ENCODE results near the gene AHCTF1. TPM values are rescaled to one million over a fixed set of nuclear protein-coding genes. Genes with fewer than 3 reads are reported as not detected.

AHCTF1 gene
- total and polyA plus RNA-seq, 9 of the 15 experiments (the other 6 are each of a cell fraction or from before 2014, with no cell fraction given): 9.4 to 102 (median 47.6) TPM

DNA sequence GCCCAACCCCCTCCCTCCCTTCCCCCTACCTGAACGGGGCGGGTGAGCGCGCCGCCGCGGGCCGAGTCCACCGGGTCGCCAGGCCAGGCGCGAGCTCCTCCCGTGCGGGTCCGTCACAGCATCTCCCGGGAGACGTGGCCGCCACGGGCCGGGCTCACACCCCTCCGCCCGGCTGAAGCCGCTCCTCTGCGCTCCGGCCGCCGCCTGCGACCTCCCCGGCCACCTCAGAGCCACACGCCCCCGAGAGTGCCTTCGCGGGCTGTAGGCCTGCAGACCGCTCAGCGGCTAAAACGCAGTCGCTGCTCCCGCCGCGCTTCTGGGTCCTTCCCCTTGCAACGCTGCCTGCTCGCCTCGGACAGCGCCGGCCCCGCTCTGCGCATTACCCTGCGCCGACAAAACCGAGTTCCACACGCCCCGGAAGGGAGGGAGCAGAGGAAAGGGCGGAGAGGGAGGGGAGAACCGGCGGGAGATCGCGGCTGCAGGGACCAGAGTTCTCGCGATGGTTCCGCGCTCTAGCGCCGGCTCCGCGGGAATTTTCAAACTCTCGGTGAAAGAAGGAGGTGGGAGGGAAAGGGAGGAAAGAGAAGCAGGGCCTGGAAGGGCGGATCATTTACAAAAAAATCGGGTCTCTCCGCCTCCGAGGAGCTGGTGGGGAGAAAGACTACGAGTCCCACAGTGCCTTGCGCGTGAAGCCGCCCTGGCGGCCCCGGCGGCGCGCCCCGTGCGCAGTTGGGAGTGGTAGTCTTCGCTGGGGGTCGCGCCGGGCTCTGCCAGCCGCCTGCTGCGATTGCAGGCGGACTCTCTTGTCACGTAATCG lies at the start of gene AHCTF1 (continued):
- TF ChIP-seq, protein P1, sequence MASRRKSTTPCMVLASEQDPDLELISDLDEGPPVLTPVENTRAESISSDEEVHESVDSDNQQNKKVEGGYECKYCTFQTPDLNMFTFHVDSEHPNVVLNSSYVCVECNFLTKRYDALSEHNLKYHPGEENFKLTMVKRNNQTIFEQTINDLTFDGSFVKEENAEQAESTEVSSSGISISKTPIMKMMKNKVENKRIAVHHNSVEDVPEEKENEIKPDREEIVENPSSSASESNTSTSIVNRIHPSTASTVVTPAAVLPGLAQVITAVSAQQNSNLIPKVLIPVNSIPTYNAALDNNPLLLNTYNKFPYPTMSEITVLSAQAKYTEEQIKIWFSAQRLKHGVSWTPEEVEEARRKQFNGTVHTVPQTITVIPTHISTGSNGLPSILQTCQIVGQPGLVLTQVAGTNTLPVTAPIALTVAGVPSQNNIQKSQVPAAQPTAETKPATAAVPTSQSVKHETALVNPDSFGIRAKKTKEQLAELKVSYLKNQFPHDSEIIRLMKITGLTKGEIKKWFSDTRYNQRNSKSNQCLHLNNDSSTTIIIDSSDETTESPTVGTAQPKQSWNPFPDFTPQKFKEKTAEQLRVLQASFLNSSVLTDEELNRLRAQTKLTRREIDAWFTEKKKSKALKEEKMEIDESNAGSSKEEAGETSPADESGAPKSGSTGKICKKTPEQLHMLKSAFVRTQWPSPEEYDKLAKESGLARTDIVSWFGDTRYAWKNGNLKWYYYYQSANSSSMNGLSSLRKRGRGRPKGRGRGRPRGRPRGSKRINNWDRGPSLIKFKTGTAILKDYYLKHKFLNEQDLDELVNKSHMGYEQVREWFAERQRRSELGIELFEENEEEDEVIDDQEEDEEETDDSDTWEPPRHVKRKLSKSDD (conservative IDR thresholded peaks at IDR 0.05; ENCODE audit: low read length): peak; percentile 84
- TF ChIP-seq, protein P2, sequence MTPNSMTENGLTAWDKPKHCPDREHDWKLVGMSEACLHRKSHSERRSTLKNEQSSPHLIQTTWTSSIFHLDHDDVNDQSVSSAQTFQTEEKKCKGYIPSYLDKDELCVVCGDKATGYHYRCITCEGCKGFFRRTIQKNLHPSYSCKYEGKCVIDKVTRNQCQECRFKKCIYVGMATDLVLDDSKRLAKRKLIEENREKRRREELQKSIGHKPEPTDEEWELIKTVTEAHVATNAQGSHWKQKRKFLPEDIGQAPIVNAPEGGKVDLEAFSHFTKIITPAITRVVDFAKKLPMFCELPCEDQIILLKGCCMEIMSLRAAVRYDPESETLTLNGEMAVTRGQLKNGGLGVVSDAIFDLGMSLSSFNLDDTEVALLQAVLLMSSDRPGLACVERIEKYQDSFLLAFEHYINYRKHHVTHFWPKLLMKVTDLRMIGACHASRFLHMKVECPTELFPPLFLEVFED (CRISPR knock-in tag; conservative IDR thresholded peaks at IDR 0.05): no peak
- TF ChIP-seq ZBED1 (IDR thresholded peaks at IDR 0.05): peak; percentile 35; the same call in 1 of the 2 replicates

DNA sequence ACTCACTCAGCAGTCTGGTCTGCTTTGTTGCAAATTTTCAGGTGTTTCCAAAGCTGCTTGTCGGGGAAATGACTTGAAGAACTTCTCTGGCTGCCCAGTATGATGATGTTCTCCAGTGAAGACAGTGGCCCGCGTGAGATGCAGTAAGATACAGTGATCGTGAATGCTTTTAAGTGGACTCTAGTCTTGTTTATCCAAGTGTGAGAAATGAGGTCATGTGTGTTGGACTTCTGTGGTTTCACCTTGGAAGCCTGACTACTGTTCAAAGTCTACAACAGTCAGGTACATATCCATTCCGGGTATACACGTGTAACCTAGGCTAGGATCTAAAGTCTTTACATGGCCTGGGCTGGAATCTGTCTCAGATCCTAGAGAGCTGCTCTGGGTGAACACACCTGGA lies 47.0 kb upstream of the AHCTF1 start:
- H3K4me2 ChIP-seq (ENCODE audit: insufficient read depth, low read length): no peak overlapping the region
- CTCF ChIA-PET (ENCODE audit: low intra/inter-chr PET ratio): no interaction called here
- no peaks in the 10 kb centered on the region for H3K9me1 ChIP-seq (ENCODE audit: control insufficient read depth, insufficient read depth, low read length)
- H3K9ac ChIP-seq (ENCODE audit: insufficient read depth in 1 of 2, low read depth in 2 of 2, low read length in 2 of 2): no peak overlapping the region
- ATAC-seq (no peak), FAIRE-seq (no peak), DNase-seq (ENCODE audit: extremely low read depth in 1 of 4, low spot score in 3 of 4) (no peak)
- peaks cover 29% of the 10 kb centered on the region for H3K9me3 ChIP-seq (replicated peaks; ENCODE audit: control insufficient read depth, insufficient read depth, low read depth, low read length)
- no peak overlapping the region for H3K27ac ChIP-seq (ENCODE audit: extremely low read depth, low read depth, low read length)
- in situ Hi-C loops (cut with MboI) (no loop called here), intact Hi-C loops (cut with micrococcal nuclease) (no loop called here)
- no TSS peak for BruUV-seq (replicated peaks)
- H3K79me2 ChIP-seq (ENCODE audit: control insufficient read depth, insufficient read depth, low read length): no peaks in the 10 kb centered on the region
- H3K27me3 ChIP-seq (ENCODE audit: control insufficient read depth in 2 of 2, insufficient read depth in 2 of 2, low read length in 2 of 2): no peaks in the 10 kb centered on the region
- H2AFZ ChIP-seq (ENCODE audit: low read depth, low read length): no peak overlapping the region
- H3K4me3 ChIP-seq: no peak overlapping the region
- no peaks in the 10 kb centered on the region for H3K4me1 ChIP-seq (replicated peaks in 1 of 2; ENCODE audit: control insufficient read depth in 2 of 2, insufficient read depth in 2 of 2, low read length in 2 of 2)
- 50% methylated on average over 6 of the region's 6 CpGs for WGBS (ENCODE audit: insufficient coverage, low coverage, missing lambda C conversion rate)
- POLR2A ChIA-PET: interaction anchor here (0.6 kb wide), 1 partner anchor 405 kb away, joined by 3 read pairs; no protein-coding TSS in a partner anchor
- H4K20me1 ChIP-seq (replicated peaks; ENCODE audit: control insufficient read depth, insufficient read depth, low read length): no peaks in the 10 kb centered on the region
- H3K36me3 ChIP-seq (ENCODE audit: control insufficient read depth, insufficient read depth, low read length): peaks cover 15% of the 10 kb centered on the region
- TF ChIP-seq, protein P3, sequence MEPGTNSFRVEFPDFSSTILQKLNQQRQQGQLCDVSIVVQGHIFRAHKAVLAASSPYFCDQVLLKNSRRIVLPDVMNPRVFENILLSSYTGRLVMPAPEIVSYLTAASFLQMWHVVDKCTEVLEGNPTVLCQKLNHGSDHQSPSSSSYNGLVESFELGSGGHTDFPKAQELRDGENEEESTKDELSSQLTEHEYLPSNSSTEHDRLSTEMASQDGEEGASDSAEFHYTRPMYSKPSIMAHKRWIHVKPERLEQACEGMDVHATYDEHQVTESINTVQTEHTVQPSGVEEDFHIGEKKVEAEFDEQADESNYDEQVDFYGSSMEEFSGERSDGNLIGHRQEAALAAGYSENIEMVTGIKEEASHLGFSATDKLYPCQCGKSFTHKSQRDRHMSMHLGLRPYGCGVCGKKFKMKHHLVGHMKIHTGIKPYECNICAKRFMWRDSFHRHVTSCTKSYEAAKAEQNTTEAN (CRISPR knock-in tag; IDR thresholded peaks at IDR 0.05): no peak
- TF ChIP-seq ILK (tag; IDR thresholded peaks at IDR 0.05; ENCODE audit: borderline replicate concordance, low read depth) (no peak), TAF9B (IDR thresholded peaks at IDR 0.05; ENCODE audit: partially characterized antibody) (no peak), MYBL2 (IDR thresholded peaks at IDR 0.05; ENCODE audit: low read depth) (no peak), MYBL2 (CRISPR knock-in tag; IDR thresholded peaks at IDR 0.05; ENCODE audit: borderline replicate concordance) (no peak), CCNT2 (IDR thresholded peaks at IDR 0.05; ENCODE audit: borderline replicate concordance, extremely low read depth, insufficient read length, low read depth, low read length) (no peak), ZNF384 (IDR thresholded peaks at IDR 0.05; ENCODE audit: low read depth, low read length) (no peak)
- TF ChIP-seq, protein P1 (conservative IDR thresholded peaks at IDR 0.05; ENCODE audit: low read length): no peak

Data from K562 (cell line).